ENCODE results near the gene EXOC4. TPM values are rescaled to one million over a fixed set of nuclear protein-coding genes. Genes with fewer than 3 reads are reported as not detected.

Gene EXOC4
- total RNA-seq, 1 donor from 2014 or later: 145 TPM

DNA sequence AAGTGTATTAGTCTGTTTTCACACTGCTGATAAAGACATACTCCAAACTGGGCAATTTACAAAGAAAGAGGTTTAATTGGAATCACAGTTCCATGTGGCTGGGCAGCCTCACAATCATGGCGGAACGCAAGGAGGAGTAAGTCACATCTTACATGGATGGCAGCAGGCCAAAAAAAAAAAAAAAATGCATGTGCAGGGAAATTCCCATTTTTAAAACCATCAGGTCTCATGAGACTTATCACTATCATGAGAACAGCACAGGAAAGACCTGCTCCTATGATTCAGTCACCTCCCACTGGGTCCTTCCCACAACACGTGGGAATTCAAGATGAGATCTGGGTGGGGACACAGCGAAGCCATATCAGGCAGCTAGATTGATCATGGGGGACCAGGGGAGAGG lies 136.8 kb downstream of the EXOC4 start:
- Mint-ChIP-seq H3K36me3 (ENCODE audit: insufficient read depth) (peaks cover 7% of the 10 kb centered on the region), H3K27me3 (no peaks in the 10 kb centered on the region), H3K4me1 (ENCODE audit: low read depth) (no peaks in the 10 kb centered on the region), H3K27ac (no peak overlapping the region), H3K4me3 (ENCODE audit: low read depth) (no peak overlapping the region), H3K9me3 (ENCODE audit: low read depth) (peaks cover 6% of the 10 kb centered on the region)
- no peak for DNase-seq (ENCODE audit: low spot score, unreplicated experiment)
- TF ChIP-seq, protein P1, sequence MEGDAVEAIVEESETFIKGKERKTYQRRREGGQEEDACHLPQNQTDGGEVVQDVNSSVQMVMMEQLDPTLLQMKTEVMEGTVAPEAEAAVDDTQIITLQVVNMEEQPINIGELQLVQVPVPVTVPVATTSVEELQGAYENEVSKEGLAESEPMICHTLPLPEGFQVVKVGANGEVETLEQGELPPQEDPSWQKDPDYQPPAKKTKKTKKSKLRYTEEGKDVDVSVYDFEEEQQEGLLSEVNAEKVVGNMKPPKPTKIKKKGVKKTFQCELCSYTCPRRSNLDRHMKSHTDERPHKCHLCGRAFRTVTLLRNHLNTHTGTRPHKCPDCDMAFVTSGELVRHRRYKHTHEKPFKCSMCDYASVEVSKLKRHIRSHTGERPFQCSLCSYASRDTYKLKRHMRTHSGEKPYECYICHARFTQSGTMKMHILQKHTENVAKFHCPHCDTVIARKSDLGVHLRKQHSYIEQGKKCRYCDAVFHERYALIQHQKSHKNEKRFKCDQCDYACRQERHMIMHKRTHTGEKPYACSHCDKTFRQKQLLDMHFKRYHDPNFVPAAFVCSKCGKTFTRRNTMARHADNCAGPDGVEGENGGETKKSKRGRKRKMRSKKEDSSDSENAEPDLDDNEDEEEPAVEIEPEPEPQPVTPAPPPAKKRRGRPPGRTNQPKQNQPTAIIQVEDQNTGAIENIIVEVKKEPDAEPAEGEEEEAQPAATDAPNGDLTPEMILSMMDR (IDR thresholded peaks at IDR 0.05; ENCODE audit: unreplicated experiment): no peak

DNA sequence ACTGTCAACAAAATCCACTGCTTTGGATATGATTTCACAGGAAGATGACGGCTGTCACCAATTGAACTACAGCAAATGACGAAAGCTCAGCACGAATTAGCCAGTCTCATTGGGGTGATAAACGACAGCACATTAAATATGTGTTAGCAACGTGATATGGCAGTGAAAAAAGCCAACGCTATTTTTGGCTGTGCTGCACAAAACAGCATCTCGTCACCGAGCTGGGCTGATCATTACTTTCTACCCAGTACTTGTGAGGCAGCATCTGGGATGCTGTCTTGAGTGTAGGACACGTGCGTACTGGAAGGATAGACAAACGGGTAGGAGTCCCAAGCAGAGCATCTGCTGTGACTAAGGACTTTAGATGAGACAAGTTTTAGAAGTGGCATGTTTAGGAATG lies 138.3 kb downstream of the EXOC4 start:
- Mint-ChIP-seq H3K27ac (no peak overlapping the region), H3K36me3 (ENCODE audit: insufficient read depth) (peaks cover 7% of the 10 kb centered on the region)

DNA sequence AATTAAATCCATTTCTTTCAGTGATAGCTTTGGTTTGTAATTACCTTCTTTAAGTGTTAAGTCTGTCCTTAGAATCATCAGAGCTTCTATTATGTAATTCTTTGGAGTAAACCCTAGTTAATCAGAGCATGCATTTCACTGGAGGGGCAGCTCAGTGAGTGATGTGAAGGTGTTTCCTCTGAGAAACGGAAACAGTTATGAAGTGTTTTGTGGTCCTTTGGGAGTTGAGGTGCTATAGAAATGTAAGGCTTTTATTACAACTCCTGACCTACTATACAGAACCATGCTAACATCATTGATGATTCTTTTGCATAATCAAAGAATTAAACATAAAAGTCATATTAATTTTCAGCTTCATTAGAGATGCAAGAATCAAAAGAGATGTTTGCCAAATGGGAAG lies 141.5 kb downstream of the EXOC4 start:
- Mint-ChIP-seq H3K4me1 (ENCODE audit: low read depth) (no peaks in the 10 kb centered on the region), H3K9me3 (ENCODE audit: low read depth) (no peaks in the 10 kb centered on the region), H3K36me3 (ENCODE audit: insufficient read depth) (peaks cover 5% of the 10 kb centered on the region), H3K4me3 (ENCODE audit: low read depth) (no peak overlapping the region), H3K27ac (no peak overlapping the region), H3K27me3 (no peaks in the 10 kb centered on the region)
- TF ChIP-seq, protein P1 (IDR thresholded peaks at IDR 0.05; ENCODE audit: unreplicated experiment): no peak
- DNase-seq (ENCODE audit: low spot score, unreplicated experiment): no peak

More for the DNA sequence above, 138.3 kb downstream of the EXOC4 start:
- Mint-ChIP-seq H3K4me3 (ENCODE audit: low read depth) (no peak overlapping the region), H3K4me1 (ENCODE audit: low read depth) (no peaks in the 10 kb centered on the region), H3K27me3 (no peaks in the 10 kb centered on the region), H3K9me3 (ENCODE audit: low read depth) (peaks cover 6% of the 10 kb centered on the region)
- TF ChIP-seq, protein P1 (IDR thresholded peaks at IDR 0.05; ENCODE audit: unreplicated experiment): no peak
- no peak for DNase-seq (ENCODE audit: low spot score, unreplicated experiment)

DNA sequence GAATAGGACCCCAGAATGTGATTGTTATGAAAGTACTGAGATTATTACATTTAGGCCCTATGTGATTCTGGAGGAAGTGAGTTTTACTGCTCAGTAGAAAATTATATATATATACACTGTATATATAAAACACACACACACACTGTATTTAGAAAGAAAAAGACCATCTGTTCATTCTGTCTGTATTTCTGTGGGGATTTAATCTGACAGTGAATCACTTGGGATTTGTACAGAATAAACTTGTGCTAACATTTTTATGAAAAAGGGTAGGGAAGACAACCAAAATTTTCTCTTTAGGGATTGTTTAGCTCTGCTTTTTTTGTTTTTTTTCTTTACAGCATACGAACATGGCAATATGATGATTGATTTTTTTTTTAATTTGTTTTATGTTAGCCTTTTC lies 142.7 kb downstream of the EXOC4 start:
- H3K4me1 Mint-ChIP-seq (ENCODE audit: low read depth): peaks cover under 1% of the 10 kb centered on the region
- H3K27me3 Mint-ChIP-seq: no peaks in the 10 kb centered on the region
- no peaks in the 10 kb centered on the region for H3K9me3 Mint-ChIP-seq (ENCODE audit: low read depth)
- no peaks in the 10 kb centered on the region for H3K36me3 Mint-ChIP-seq (ENCODE audit: insufficient read depth)
- H3K27ac Mint-ChIP-seq: no peak overlapping the region
- H3K4me3 Mint-ChIP-seq (ENCODE audit: low read depth): no peak overlapping the region
- no peak for DNase-seq (ENCODE audit: low spot score, unreplicated experiment)
- TF ChIP-seq, protein P1 (IDR thresholded peaks at IDR 0.05; ENCODE audit: unreplicated experiment): no peak

DNA sequence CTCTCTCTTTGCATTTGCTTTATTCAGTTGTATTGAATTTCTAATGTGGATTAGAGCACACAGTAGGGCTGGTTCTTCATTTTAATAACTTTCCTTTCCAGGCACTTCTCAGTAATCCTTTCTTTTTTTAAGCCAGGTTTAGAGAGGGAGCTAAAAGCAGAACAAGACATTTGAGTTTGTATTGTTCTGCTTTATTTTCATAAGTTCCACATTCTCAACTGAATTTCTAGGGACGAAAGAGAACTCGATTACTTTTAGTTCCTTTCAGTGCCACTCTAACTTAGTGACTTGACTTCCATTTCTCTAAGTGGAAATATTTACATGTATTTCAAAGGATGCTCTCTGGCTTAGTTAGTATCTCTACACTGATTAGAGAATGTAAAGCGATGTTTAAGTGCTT lies 145.6 kb downstream of the EXOC4 start:
- peaks cover 2% of the 10 kb centered on the region for H3K36me3 Mint-ChIP-seq (ENCODE audit: insufficient read depth)
- H3K4me1 Mint-ChIP-seq (ENCODE audit: low read depth): peaks cover 7% of the 10 kb centered on the region
- TF ChIP-seq, protein P1 (IDR thresholded peaks at IDR 0.05; ENCODE audit: unreplicated experiment): no peak
- H3K9me3 Mint-ChIP-seq (ENCODE audit: low read depth): no peaks in the 10 kb centered on the region
- no peak overlapping the region for H3K4me3 Mint-ChIP-seq (ENCODE audit: low read depth)
- H3K27me3 Mint-ChIP-seq: no peaks in the 10 kb centered on the region
- H3K27ac Mint-ChIP-seq: no peak overlapping the region
- DNase-seq (ENCODE audit: low spot score, unreplicated experiment): no peak

Data from progenitor cell of endocrine pancreas (in vitro differentiated cells).